Measurements from ENCODE around the gene LRRC70. TPM values are rescaled to one million over a fixed set of nuclear protein-coding genes. Genes with fewer than 3 reads are reported as not detected.

The LRRC70 gene
- total and polyA plus RNA-seq, 2 of the 8 experiments (the other 6 are each of a cell fraction or from before 2014, with no cell fraction given) = 0.62 to 0.67 TPM

GRCh38 chr5:62593331-62593730, 14.7 kb downstream of the LRRC70 start:
- Histone ChIP-seq H3K9me3 (ENCODE audit: insufficient read depth in 2 of 2, low read depth in 1 of 2, low read length in 1 of 2) (no peaks in the 10 kb centered on the region), H3K36me3 (ENCODE audit: control insufficient read depth in 2 of 4, insufficient read depth in 4 of 4, low read length in 3 of 4) (peaks cover 0 to 3% (median 0%) of the 10 kb centered on the region in 4 experiments; a peak in 3 of 8 replicates), H2BK12ac (ENCODE audit: low read depth, low read length) (no peak overlapping the region), H4K20me1 (replicated peaks in 1 of 2; ENCODE audit: control insufficient read depth in 1 of 2, insufficient read depth in 2 of 2, low read length in 2 of 2) (no peaks in the 10 kb centered on the region), H3K9ac (replicated peaks in 1 of 4; ENCODE audit: extremely low read depth in 1 of 4, low read depth in 3 of 4, low read length in 3 of 4) (no peak overlapping the region), H3K23me2 (ENCODE audit: low read depth, low read length) (no peaks in the 10 kb centered on the region), H4K8ac (ENCODE audit: extremely low read depth, insufficient read depth, low read length) (no peak overlapping the region), H2BK5ac (ENCODE audit: low read depth, low read length) (no peak overlapping the region), H3K4me2 (ENCODE audit: insufficient read depth in 1 of 2, low read depth in 2 of 2, low read length in 2 of 2) (no peak overlapping the region), H2BK120ac (replicated peaks; ENCODE audit: low read depth, low read length) (no peak overlapping the region), H2BK15ac (ENCODE audit: low read length) (no peak overlapping the region), H3K14ac (ENCODE audit: insufficient read length) (no peak overlapping the region), H3K4me3 (ENCODE audit: extremely low read depth in 1 of 4, insufficient read depth in 2 of 4, low read depth in 3 of 4, low read length in 4 of 4) (no peak overlapping the region), H3K27ac (ENCODE audit: low read depth, low read length) (no peak overlapping the region), H3K18ac (ENCODE audit: extremely low read depth, low read length) (no peak overlapping the region), H3K4me1 (replicated peaks in 1 of 4; ENCODE audit: control insufficient read depth in 3 of 4, insufficient read depth in 4 of 4, low read length in 3 of 4) (peaks cover 0 to 10% (median 0%) of the 10 kb centered on the region in 4 experiments; a peak in 2 of 7 replicates), H4K91ac (replicated peaks; ENCODE audit: insufficient read length, low read length) (no peak overlapping the region), H2AK5ac (ENCODE audit: low read depth, low read length) (no peak overlapping the region), H3K4ac (replicated peaks; ENCODE audit: insufficient read length, low read depth, low read length) (no peak overlapping the region), H2BK20ac (ENCODE audit: low read length) (no peak overlapping the region), H3K79me2 (ENCODE audit: control insufficient read depth in 1 of 2, insufficient read depth in 2 of 2, low read length in 2 of 2) (no peaks in the 10 kb centered on the region), H2AFZ (ENCODE audit: low read length) (no peak overlapping the region), H4K5ac (ENCODE audit: insufficient read length, low read depth, low read length) (no peak overlapping the region), H3K23ac (ENCODE audit: insufficient read length) (no peak overlapping the region), H3K27me3 (replicated peaks in 1 of 4; ENCODE audit: control insufficient read depth in 3 of 4, extremely low read depth in 1 of 4, insufficient read depth in 3 of 4, low read length in 3 of 4) (no peaks in the 10 kb centered on the region), H3K56ac (replicated peaks; ENCODE audit: insufficient read length, low read depth, low read length) (no peak overlapping the region), H3K79me1 (ENCODE audit: low read depth, low read length) (no peaks in the 10 kb centered on the region)
- ChIA-PET POLR2A (ENCODE audit: partially characterized antibody) (interaction anchor here (0.8 kb wide), 1 partner anchor 130 kb away, joined by 3 read pairs; no protein-coding TSS in a partner anchor), CTCF (ENCODE audit: partially characterized antibody) (interaction anchor here (0.6 to 1.7 kb wide), 2 partner anchors 52 to 187 kb away, joined by 3 to 4 read pairs; no protein-coding TSS in a partner anchor)
- WGBS, 2 experiments (ENCODE audit: extremely low coverage in 1 of 2, insufficient coverage in 1 of 2, insufficient read length in 1 of 2, insufficient replicate concordance in 2 of 2, low coverage in 1 of 2, low lambda C conversion rate in 2 of 2, missing lambda C conversion rate in 1 of 2) = 100% methylated on average over 1 of the region's 1 CpG; no CpG with 5 or more reads in 1 of the 2 experiments
- no peak for DNase-seq (ENCODE audit: low read depth in 1 of 2, low spot score in 2 of 2)
- no peak for FAIRE-seq
- no peak for TF ChIP-seq RXRA (IDR thresholded peaks at IDR 0.05; ENCODE audit: insufficient read depth, low read depth, low read length)
- no peak for TF ChIP-seq SRF (IDR thresholded peaks at IDR 0.05; ENCODE audit: low read depth, low read length)
- no peak for TF ChIP-seq SUZ12 (IDR thresholded peaks at IDR 0.05; ENCODE audit: low read length)
- no peak for TF ChIP-seq KDM1A (IDR thresholded peaks at IDR 0.05; ENCODE audit: borderline replicate concordance, low read length)
- no peak for TF ChIP-seq KDM4A (IDR thresholded peaks at IDR 0.05; ENCODE audit: low read depth, low read length, severe bottlenecking)
- TF ChIP-seq POLR2AphosphoS5 (IDR thresholded peaks at IDR 0.05; ENCODE audit: low read depth, low read length) = no peak
- no peak for TF ChIP-seq E2F6 (IDR thresholded peaks at IDR 0.05)
- no peak for TF ChIP-seq GTF2F1 (IDR thresholded peaks at IDR 0.05; ENCODE audit: borderline replicate concordance, low read depth, low read length)
- TF ChIP-seq MAX (IDR thresholded peaks at IDR 0.05) = no peak
- TF ChIP-seq SIRT6 (IDR thresholded peaks at IDR 0.05; ENCODE audit: low read length) = no peak
- no peak for TF ChIP-seq CTBP2 (IDR thresholded peaks at IDR 0.05; ENCODE audit: borderline replicate concordance, insufficient read depth, insufficient read length, low read length)
- no peak for TF ChIP-seq GABPA (IDR thresholded peaks at IDR 0.05; ENCODE audit: borderline replicate concordance, insufficient read depth, low read length)
- no peak for TF ChIP-seq ASH2L (IDR thresholded peaks at IDR 0.05; ENCODE audit: low read length)
- no peak for TF ChIP-seq BRCA1 (IDR thresholded peaks at IDR 0.05; ENCODE audit: low read depth, low read length)
